Osteocyte (in vitro differentiated cells): ENCODE measurements around the gene TMEM236. TPM values are rescaled to one million over a fixed set of nuclear protein-coding genes. Genes with fewer than 3 reads are reported as not detected.

Experiments used
- DNase-seq: peaks from one replicate; pipeline ENCODE4 v3.0.0; 2021; ENCODE audit warnings: mixed read lengths; ENCODE audit not compliant: unreplicated experiment; ENCODE audit errors: extremely low spot score
- H3K27ac Mint-ChIP-seq: one replicate; pipeline ENCODE4 v1.8.0; 2021; ENCODE audit warnings: mild to moderate bottlenecking, mixed read lengths; ENCODE audit not compliant: unreplicated experiment
- H3K27me3 Mint-ChIP-seq: one replicate; pipeline ENCODE4 v1.8.0; 2021; ENCODE audit warnings: mixed read lengths; ENCODE audit not compliant: unreplicated experiment
- H3K36me3 Mint-ChIP-seq: one replicate; pipeline ENCODE4 v1.8.0; 2021; ENCODE audit warnings: mixed read lengths; ENCODE audit not compliant: unreplicated experiment
- H3K4me1 Mint-ChIP-seq: one replicate; pipeline ENCODE4 v1.8.0; 2021; ENCODE audit warnings: mixed read lengths; ENCODE audit not compliant: unreplicated experiment
- H3K4me3 Mint-ChIP-seq: one replicate; pipeline ENCODE4 v1.8.0; 2021; ENCODE audit warnings: mild to moderate bottlenecking, moderate library complexity, mixed read lengths; ENCODE audit not compliant: unreplicated experiment
- H3K9me3 Mint-ChIP-seq: one replicate; pipeline ENCODE4 v1.8.0; 2021; ENCODE audit warnings: mixed read lengths; ENCODE audit not compliant: unreplicated experiment
- total RNA-seq: library from RNA; stranded (reverse); gene quantifications from 2 replicates; pipeline ENCODE4 v1.2.1, GENCODE V29; 2021
- TF ChIP-seq, protein P1 (sequence below): fragments of 200-600 bp; sonication (generic); IDR thresholded peaks from 2 replicates; pipeline ENCODE4 v1.5.0; 2021; ENCODE audit warnings: antibody characterized with exemption, mild to moderate bottlenecking, moderate library complexity

The TMEM236 gene
- total RNA-seq, 1 donor from 2014 or later = 0.11 TPM

DNA sequence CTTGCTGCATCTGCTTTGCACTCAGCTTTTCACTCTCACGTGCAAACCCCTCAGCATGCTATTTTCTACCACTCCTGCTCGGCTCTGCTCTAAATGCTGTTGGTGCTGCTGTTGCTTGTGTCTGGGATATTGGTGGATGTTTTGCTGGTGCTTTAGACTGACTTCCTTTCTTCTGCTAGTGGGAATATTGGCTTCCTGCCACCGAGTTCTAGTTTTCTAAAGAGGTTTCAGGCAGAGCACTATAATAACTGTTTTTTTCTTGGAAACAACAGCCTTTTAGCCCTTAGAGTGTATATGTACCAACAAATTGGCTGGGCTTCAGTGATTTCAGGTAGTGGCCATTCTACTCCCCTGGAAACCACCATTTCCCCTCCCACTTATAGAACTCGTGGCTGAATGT, 27.8 kb downstream of the TMEM236 start:
- TF ChIP-seq, protein P1, sequence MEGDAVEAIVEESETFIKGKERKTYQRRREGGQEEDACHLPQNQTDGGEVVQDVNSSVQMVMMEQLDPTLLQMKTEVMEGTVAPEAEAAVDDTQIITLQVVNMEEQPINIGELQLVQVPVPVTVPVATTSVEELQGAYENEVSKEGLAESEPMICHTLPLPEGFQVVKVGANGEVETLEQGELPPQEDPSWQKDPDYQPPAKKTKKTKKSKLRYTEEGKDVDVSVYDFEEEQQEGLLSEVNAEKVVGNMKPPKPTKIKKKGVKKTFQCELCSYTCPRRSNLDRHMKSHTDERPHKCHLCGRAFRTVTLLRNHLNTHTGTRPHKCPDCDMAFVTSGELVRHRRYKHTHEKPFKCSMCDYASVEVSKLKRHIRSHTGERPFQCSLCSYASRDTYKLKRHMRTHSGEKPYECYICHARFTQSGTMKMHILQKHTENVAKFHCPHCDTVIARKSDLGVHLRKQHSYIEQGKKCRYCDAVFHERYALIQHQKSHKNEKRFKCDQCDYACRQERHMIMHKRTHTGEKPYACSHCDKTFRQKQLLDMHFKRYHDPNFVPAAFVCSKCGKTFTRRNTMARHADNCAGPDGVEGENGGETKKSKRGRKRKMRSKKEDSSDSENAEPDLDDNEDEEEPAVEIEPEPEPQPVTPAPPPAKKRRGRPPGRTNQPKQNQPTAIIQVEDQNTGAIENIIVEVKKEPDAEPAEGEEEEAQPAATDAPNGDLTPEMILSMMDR = no peak
- H3K4me1 Mint-ChIP-seq = peaks cover 21% of the 10 kb centered on the region
- no peak overlapping the region for H3K27ac Mint-ChIP-seq
- H3K27me3 Mint-ChIP-seq = no peaks in the 10 kb centered on the region
- DNase-seq = no peak
- H3K36me3 Mint-ChIP-seq = no peaks in the 10 kb centered on the region
- H3K4me3 Mint-ChIP-seq = no peak overlapping the region
- H3K9me3 Mint-ChIP-seq = no peaks in the 10 kb centered on the region

DNA sequence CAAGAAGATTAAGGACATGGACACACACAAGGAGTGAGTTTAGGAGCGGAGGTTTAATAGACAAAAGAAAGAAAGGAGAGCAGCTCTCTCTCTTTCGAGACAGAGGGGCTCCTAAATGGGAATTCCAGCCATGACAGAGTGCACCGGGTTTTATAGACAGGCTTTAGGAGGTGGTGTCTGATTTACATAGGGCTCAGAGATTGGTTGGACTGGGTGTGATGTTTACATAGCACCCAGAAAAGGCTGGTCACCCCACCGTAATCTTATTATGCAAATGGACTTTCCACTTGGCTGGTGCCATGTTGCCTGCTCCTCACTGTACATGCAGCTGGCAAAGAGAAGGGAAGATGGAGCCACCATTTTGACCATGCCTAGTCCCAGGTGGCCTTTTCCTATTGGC, 28.7 kb downstream of the TMEM236 start:
- H3K36me3 Mint-ChIP-seq = no peaks in the 10 kb centered on the region
- DNase-seq = no peak
- H3K4me3 Mint-ChIP-seq = no peak overlapping the region
- H3K4me1 Mint-ChIP-seq = peaks cover 31% of the 10 kb centered on the region
- TF ChIP-seq, protein P1 = no peak
- H3K27me3 Mint-ChIP-seq = no peaks in the 10 kb centered on the region
- no peak overlapping the region for H3K27ac Mint-ChIP-seq
- no peaks in the 10 kb centered on the region for H3K9me3 Mint-ChIP-seq

DNA sequence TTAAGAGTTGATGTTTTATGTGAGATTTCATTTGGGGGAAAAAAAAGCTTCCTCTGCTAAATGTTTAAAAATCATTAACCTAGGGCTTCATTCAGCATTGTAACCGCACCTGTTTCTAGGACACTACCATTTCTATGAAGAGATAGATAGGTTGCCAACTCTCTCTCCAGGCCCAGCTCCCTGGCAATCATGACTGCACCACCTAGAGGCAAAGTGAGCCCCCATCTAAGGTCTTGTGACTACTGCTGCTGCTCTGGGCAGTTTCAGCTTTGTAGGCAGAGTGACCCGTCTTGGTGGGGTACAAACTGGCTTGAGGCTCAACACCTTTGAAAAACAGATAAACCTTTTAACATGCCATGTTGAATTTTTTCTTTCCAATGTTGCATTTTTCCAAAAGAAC, 29.9 kb downstream of the TMEM236 start:
- H3K27me3 Mint-ChIP-seq = no peaks in the 10 kb centered on the region

DNA sequence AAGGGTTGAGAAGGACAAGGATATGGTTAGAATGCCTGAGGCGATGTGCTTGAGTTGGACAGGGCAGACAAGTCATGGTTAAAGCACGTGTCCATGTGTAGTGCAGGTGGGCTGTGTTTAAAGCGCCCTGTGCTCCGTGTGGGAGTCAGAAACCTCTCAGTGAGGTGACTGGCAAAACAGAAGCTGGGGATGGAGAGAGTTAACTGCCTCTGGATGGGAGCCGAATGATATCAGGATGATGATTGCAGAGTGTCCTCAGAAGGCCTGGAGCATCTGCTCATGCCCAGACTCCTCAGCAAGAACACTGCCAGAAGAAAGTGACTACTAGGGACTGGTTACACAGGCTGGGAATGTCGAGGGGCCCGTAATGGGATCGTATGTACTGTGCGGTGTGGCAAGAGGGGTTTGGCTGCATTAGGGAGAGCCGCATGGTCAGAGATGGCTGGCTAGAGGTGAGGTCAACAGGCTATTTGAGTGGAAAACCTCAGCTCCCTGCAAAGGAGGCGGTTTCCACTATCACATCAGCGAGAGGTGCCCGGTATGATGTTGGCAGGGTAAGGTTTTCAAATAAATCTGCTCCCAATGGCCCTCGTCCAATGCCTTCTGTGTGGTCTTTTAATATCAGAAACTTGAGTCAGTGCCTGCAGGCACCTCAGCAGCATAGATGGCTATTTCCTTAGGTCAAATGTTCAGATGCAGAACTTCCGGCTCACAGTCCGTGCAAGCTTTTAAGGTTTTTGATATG, 31.1 kb downstream of the TMEM236 start:
- Mint-ChIP-seq H3K36me3 (no peaks in the 10 kb centered on the region), H3K4me3 (no peak overlapping the region), H3K27me3 (no peaks in the 10 kb centered on the region), H3K27ac (peak overlapping the region; percentile 62), H3K9me3 (no peaks in the 10 kb centered on the region), H3K4me1 (peaks cover 43% of the 10 kb centered on the region)
- TF ChIP-seq, protein P1 = no peak
- DNase-seq = no peak

More for the DNA sequence above, 29.9 kb downstream of the TMEM236 start:
- Mint-ChIP-seq H3K36me3 (no peaks in the 10 kb centered on the region), H3K9me3 (no peaks in the 10 kb centered on the region), H3K4me3 (no peak overlapping the region), H3K4me1 (peaks cover 34% of the 10 kb centered on the region), H3K27ac (no peak overlapping the region)
- no peak for DNase-seq
- TF ChIP-seq, protein P1 = no peak

DNA sequence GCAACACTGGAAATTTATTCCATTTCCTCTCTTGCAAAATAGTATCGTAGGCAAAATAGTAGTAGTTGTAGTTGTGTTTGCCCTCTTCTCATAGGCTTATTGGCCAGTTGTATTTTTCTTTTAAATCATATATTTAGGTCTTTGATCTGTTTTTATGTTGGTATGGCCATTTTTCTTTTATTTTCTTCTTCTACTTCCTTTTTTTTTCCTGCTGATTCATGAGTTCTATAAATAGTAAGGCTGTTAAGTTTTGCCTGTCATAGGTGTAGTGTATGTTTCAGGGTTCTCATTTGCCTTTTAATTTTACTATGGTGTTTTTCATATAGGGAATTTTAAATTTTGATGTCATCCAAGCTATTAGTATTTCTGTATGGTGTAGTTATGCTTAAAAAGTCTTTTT, 31.8 kb downstream of the TMEM236 start:
- Mint-ChIP-seq H3K4me3 (no peak overlapping the region), H3K27ac (peak overlapping the region; percentile 35)

More for the DNA sequence above, 31.8 kb downstream of the TMEM236 start:
- Mint-ChIP-seq H3K4me1 (peaks cover 45% of the 10 kb centered on the region), H3K27me3 (no peaks in the 10 kb centered on the region), H3K9me3 (no peaks in the 10 kb centered on the region), H3K36me3 (no peaks in the 10 kb centered on the region)
- no peak for DNase-seq
- TF ChIP-seq, protein P1 = no peak
